Measurements from ENCODE around the gene C1orf141.

C1orf141 gene

GRCh38 chr1:67169932-67170331, 35.2 kb upstream of the C1orf141 start:
- TF ChIP-seq ELF4 (IDR thresholded peaks at IDR 0.05): no peak
- no peak for TF ChIP-seq SUZ12 (IDR thresholded peaks at IDR 0.05)
- TF ChIP-seq TARDBP (IDR thresholded peaks at IDR 0.05): no peak
- TF ChIP-seq PKNOX1 (IDR thresholded peaks at IDR 0.05): no peak
- no peak for TF ChIP-seq LEF1 (IDR thresholded peaks at IDR 0.05; ENCODE audit: borderline replicate concordance)
- TF ChIP-seq NFRKB (IDR thresholded peaks at IDR 0.05): no peak
- TF ChIP-seq FOXK2 (IDR thresholded peaks at IDR 0.05): no peak
- ChIA-PET POLR2A (no interaction called here), CTCF (no interaction called here)
- no peak for DNase-seq (ENCODE audit: extremely low spot score)

GRCh38 chr1:67169496-67169895, 34.7 kb upstream of the C1orf141 start:
- POLR2A ChIA-PET: no interaction called here
- TF ChIP-seq FOXK2 (IDR thresholded peaks at IDR 0.05) (no peak), FOXM1 (IDR thresholded peaks at IDR 0.05; ENCODE audit: borderline replicate concordance) (no peak), TARDBP (IDR thresholded peaks at IDR 0.05) (no peak), SP1 (IDR thresholded peaks at IDR 0.05) (no peak), CTBP1 (IDR thresholded peaks at IDR 0.05; ENCODE audit: borderline replicate concordance) (no peak), ARNT (IDR thresholded peaks at IDR 0.05) (no peak), HDGF (IDR thresholded peaks at IDR 0.05; ENCODE audit: borderline replicate concordance) (no peak), PKNOX1 (IDR thresholded peaks at IDR 0.05) (no peak), ZNF384 (IDR thresholded peaks at IDR 0.05) (no peak), BHLHE40 (IDR thresholded peaks at IDR 0.05; ENCODE audit: borderline replicate concordance) (no peak), ELF4 (IDR thresholded peaks at IDR 0.05) (no peak)
- CTCF ChIA-PET: no interaction called here
- DNase-seq (ENCODE audit: extremely low spot score): no peak

GRCh38 chr1:67166196-67166595, 31.4 kb upstream of the C1orf141 start, which contains the start of gene IL23R:
TSS of gene IL23R (plus strand) at chr1:67166454. CDS start at chr1:67168121, 1,667 bp downstream.
- ChIA-PET CTCF (no interaction called here), POLR2A (no interaction called here)
- no peak for DNase-seq (ENCODE audit: extremely low spot score)
- no peak for TF ChIP-seq LEF1 (IDR thresholded peaks at IDR 0.05; ENCODE audit: borderline replicate concordance)
- no peak for TF ChIP-seq ELF4 (IDR thresholded peaks at IDR 0.05)
- TF ChIP-seq NFRKB (IDR thresholded peaks at IDR 0.05): no peak
- no peak for TF ChIP-seq FOXK2 (IDR thresholded peaks at IDR 0.05)
- TF ChIP-seq SP1 (IDR thresholded peaks at IDR 0.05): no peak
- no peak for TF ChIP-seq L3MBTL2 (conservative IDR thresholded peaks at IDR 0.05)
- TF ChIP-seq ARNT (IDR thresholded peaks at IDR 0.05): no peak
- TF ChIP-seq HDGF (IDR thresholded peaks at IDR 0.05; ENCODE audit: borderline replicate concordance): no peak
- no peak for TF ChIP-seq SUZ12 (IDR thresholded peaks at IDR 0.05)
- no peak for TF ChIP-seq FOXM1 (IDR thresholded peaks at IDR 0.05; ENCODE audit: borderline replicate concordance)
- TF ChIP-seq FOXA1 (IDR thresholded peaks at IDR 0.05): no peak
- TF ChIP-seq BHLHE40 (IDR thresholded peaks at IDR 0.05; ENCODE audit: borderline replicate concordance): no peak
- TF ChIP-seq TARDBP (IDR thresholded peaks at IDR 0.05): no peak
- TF ChIP-seq ZNF384 (IDR thresholded peaks at IDR 0.05): no peak
- TF ChIP-seq PKNOX1 (IDR thresholded peaks at IDR 0.05): no peak
- TF ChIP-seq CTBP1 (IDR thresholded peaks at IDR 0.05; ENCODE audit: borderline replicate concordance): no peak

GRCh38 chr1:67165468-67166041, 30.8 kb upstream of the C1orf141 start:
- ChIA-PET POLR2A (no interaction called here), CTCF (no interaction called here)
- TF ChIP-seq ARNT (IDR thresholded peaks at IDR 0.05) (no peak), FOXK2 (IDR thresholded peaks at IDR 0.05) (no peak), HDGF (IDR thresholded peaks at IDR 0.05; ENCODE audit: borderline replicate concordance) (no peak), ELF4 (IDR thresholded peaks at IDR 0.05) (no peak), FOXM1 (IDR thresholded peaks at IDR 0.05; ENCODE audit: borderline replicate concordance) (no peak), SUZ12 (IDR thresholded peaks at IDR 0.05) (no peak), PKNOX1 (IDR thresholded peaks at IDR 0.05) (no peak), LEF1 (IDR thresholded peaks at IDR 0.05; ENCODE audit: borderline replicate concordance) (no peak)
- DNase-seq (ENCODE audit: extremely low spot score): no peak

GRCh38 chr1:67162954-67163353, 28.2 kb upstream of the C1orf141 start:
- ChIA-PET POLR2A (no interaction called here), CTCF (no interaction called here)
- TF ChIP-seq BHLHE40 (IDR thresholded peaks at IDR 0.05; ENCODE audit: borderline replicate concordance) (no peak), SP1 (IDR thresholded peaks at IDR 0.05) (no peak), FOXK2 (IDR thresholded peaks at IDR 0.05) (no peak)
- no peak for DNase-seq (ENCODE audit: extremely low spot score)

- CTCF ChIA-PET: no interaction called here
- POLR2A ChIA-PET: no interaction called here
Observed at GRCh38 chr1:67159233-67159632, 24.5 kb upstream of the C1orf141 start.

More at GRCh38 chr1:67159233-67159632, 24.5 kb upstream of the C1orf141 start:
- TF ChIP-seq FOXK2 (IDR thresholded peaks at IDR 0.05): no peak
- no peak for TF ChIP-seq FOXM1 (IDR thresholded peaks at IDR 0.05; ENCODE audit: borderline replicate concordance)
- no peak for TF ChIP-seq ARNT (IDR thresholded peaks at IDR 0.05)
- DNase-seq (ENCODE audit: extremely low spot score): no peak
